NCI-H748 (cell line): ENCODE measurements around the gene SMIM20.

Source experiments
- DNase-seq: peaks from one replicate; lab custom pipeline; 2025; ENCODE audit not compliant: unreplicated experiment; lab: John Stamatoyannopoulos, UW

The SMIM20 gene

DNA sequence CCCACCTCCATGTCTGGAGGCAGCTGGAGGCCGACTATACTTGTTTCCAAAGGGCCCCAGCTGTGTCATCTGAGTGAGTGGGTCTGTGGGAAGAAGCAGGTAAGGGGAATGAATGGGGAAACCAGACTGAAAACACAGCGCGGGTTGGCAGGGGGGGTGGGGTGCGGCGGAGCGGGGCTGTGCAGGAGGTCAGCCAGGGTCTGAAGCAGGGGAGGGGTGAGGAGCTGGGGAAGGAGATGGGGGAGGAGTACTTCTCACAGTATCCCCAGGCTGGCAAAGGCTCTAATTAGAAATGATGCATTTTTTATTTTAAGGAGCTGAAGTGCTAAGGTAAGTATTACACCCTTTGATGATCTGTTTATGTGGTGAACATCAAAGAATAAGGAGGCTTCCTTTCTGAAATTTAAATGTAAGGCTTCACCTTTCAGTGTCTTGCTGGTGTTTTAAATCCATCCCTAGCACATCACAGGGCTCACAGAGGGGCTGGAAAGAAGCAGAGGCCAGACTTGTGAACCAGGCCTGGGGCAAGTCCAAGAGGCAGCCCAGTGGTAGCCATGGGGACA, 37.5 kb downstream of the SMIM20 start:
- DNase-seq, result no peak

DNA sequence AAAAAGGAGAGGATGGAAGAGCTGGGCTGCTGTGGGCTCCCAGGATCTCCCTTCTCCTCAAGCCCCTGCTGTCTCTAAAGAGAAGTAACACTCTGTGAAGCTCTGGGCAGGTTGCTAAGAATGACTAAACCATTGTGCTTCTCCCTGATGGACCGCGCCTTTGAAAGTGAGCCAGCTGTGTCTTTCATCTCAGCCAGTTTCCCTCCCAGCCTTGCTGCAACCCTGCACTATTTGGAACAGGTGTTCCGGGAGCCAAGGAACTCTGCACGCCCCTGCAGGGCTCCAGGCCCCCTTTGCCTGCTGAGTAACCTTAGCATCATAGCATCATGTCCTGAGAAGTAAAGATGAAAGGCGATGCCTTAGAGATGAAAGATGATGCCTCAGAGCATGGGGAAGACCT, 39.7 kb downstream of the SMIM20 start:
- peak; percentile 16 for DNase-seq

GRCh38 chr4:25954293-25954904, 40.4 kb downstream of the SMIM20 start:
- no peak for DNase-seq

GRCh38 chr4:25955705-25956104, 41.7 kb downstream of the SMIM20 start:
- DNase-seq, result no peak

GRCh38 chr4:25956260-25956659, 42.2 kb downstream of the SMIM20 start:
- no peak for DNase-seq

DNA sequence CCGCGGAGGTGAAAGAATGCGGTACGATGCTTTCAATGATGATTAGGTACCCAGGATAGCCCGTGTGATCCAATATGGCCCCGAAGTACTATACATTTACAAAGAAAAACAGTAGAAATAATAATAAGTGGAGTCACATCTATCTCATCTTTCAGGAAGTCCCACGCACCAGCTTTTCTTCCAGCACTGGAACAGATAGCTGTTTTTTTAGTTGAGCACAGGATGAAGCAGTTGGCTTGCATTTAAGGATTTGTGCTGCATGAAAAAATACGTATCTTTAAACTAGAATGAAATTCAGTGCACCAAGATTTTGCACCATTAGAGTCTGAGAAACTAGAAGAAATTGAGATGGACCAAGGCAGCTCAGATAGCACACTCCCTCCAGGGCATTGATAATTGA, 44.1 kb downstream of the SMIM20 start:
- DNase-seq, result no peak

GRCh38 chr4:25962393-25962792, 48.4 kb downstream of the SMIM20 start:
- DNase-seq, result no peak

DNA sequence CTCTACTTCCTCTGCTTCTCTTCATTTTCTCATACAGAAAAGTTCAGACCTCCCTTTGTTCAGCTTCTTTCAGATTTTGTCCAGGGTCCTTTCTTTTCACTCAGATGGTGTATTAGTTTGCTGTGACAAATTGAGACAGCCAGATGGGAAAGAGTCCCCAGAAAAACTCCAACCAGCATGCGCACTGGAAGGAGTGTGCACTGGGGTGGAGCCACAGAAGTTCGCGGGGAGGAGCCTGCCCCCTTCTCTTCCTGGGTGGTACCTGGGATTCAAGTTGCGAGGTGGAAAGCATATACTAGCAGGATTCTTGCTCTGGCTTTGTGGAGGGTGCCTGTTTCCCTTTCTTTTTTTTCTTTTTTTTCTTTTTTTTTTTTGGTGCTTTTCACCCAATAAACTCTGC, 51.6 kb downstream of the SMIM20 start:
- no peak for DNase-seq

GRCh38 chr4:25966171-25966570, 52.2 kb downstream of the SMIM20 start:
- DNase-seq, result no peak

- no peak for DNase-seq
Observed at GRCh38 chr4:25969374-25970155, 55.5 kb downstream of the SMIM20 start.

DNA sequence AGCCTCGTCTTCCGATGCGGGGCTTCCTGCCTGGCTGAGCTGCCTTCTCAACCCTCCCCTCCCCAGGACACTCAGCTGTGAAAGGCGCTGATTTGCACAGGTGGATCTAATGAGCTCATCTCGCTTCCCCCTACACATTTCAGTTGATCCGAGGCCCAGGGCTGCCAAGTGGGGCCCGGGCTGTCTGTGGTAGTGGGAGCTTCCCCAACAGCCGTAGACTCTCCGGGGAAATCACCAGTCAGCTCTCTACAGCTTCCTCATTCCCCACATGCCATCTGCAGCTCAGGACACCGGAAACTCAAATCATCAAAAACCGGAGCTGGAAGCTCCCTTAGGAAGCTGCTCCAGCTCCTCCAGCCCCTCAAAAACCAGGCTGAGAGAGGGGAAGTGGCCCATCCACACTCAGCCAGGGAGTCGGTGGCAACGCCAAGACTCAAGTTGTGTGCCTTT, 56.2 kb downstream of the SMIM20 start:
- no peak for DNase-seq

DNA sequence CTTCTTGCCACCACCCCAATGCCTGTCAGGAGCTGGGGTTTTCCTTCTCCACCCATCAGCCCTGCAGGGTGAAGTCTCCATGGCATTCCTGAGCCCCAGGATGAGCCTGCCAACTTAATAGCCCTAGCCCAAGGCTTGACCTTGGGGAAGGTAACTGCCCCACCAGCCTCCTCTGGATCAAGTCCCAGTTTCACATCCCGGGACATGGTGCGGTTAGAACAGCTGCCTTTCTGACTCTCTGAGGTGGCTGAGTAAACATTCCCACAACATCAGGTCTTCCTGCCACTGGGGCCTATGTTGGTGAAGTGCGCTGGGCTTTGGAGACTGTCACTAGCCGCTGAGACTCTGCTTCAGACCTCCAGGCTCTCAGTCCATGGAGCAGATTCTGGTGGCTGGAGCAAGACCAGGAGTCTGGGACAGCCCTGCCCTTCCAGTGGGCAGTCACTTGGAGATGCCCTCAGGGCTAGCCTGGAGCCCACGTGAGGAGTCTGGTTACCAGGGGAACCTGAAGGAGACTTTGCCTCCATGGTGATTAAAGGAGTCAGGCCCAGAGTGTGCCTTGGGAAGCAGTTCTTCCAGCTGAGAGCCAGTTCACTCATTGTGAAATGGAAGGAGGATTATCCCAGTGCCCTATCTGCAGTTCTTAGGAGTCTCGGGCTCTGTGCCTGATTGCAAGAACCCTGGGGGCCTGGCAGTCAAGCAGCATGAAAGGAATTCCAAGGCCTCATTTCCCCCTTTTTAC, 56.8 kb downstream of the SMIM20 start:
- no peak for DNase-seq

DNA sequence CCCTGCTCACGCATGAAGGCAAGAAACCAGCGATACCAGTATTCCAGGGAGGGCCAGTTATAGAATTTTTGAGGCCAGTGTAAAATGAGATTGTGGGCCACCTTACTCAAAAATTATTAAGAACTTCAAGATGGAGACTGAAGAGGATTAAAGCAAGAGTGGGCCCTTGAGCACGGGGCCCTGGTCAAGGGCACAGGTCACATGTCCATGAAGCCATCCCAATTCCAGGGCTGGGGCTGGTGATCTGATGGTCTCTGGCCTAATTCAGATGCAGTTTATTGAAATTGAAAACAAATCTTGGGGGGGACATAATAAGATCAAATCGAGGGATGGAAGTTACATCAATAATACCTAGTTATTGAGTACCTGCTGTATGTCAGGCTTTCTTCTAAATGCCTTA, 58.3 kb downstream of the SMIM20 start:
- DNase-seq, result no peak

- DNase-seq, result no peak
Observed at GRCh38 chr4:25972984-25973745, 59.1 kb downstream of the SMIM20 start.

DNA sequence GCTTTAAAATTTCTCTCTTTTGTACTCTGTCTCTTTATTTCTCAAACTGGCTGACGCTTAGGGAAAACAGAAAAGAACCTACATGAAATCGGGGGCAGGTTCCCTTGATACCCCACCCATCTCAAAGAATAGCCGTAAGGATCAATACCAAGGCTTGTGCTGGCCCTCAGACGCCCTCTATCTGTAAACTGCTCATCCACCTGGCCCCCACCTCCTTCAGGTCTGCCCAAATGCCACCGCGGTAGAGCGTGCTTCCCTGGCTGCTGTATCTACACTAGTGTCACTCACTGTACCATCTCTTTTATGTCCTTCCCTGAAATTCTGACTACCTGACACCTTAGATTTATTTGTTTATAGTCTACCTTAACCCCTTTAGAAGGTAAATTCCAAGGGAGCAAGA, 62.8 kb downstream of the SMIM20 start:
- DNase-seq, result no peak

DNA sequence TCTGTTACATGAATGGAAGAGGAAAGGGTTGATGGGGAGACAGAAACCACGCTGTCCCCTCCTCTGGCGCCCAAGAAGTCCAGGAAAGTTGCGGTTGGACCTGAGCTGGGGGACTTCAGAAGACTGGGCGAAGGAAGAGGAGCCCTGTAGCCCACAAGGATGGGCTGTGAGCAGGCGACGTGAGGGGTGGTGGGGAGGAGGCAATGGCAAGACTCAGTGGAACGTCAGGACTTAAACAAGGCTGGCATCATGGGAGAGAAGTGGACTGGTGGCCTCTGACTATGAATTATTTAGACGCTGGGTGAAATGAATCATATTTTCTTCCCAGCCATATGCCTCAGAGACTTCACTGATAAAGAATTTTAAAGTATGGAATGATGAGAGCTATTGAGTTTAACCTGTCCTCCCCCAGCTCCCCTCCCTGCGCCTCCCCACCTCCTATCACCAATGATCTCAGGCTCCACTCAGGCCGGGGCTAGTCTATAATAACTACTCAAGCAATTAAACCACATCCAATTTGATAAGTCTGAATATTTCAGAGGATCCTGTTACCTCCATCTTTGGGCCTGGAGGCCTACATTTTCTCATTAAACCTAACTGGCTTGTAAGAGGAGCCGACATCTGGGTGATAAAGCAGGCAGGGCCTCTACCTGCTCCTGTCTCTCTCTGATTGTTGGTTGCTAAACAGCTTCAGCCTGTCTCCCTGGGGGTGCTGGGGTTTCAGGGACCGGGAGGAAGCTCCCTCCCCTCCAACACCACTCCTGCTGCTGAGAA, 63.6 kb downstream of the SMIM20 start:
- no peak for DNase-seq

DNA sequence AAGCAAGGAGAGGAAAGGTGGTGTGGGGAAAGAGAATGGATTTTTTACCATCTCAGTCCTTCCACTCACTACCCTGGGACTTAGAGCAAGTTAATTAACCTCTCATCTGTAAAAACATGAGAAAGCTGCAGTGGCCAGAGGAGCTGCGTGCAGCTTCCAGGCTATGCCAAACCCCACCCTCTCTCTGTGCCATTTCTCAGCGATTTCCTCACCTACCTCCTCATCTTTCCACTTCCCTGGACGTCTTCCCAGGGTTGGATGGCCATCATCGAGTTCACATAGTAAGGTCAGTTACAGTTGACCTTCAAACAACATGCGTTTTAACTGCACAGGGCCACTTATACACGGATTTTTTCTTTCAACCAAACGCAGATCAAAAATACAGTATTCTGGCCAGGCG, 64.3 kb downstream of the SMIM20 start:
- DNase-seq, result no peak
